Stimulated activated CD4-positive, alpha-beta T cell treated with anti-CD3 and anti-CD28 coated beads, Interleukin-4, amount 100 ng/mL, for 24 hours (primary cell): ENCODE results near the gene TBX4.
"Not testable (repeated sequence)": the region's sequence is repeated elsewhere in the genome, so short reads cannot be mapped to it uniquely, and the experiment has no call there.

Experiments used
- DNase-seq: peaks from one replicate; pipeline ENCODE4 v3.0.0-alpha.2; 2020

The TBX4 gene

GRCh38 chr17:61502292-61502691 lies 50.1 kb downstream of the TBX4 start:
- DNase-seq, result no peak

DNA sequence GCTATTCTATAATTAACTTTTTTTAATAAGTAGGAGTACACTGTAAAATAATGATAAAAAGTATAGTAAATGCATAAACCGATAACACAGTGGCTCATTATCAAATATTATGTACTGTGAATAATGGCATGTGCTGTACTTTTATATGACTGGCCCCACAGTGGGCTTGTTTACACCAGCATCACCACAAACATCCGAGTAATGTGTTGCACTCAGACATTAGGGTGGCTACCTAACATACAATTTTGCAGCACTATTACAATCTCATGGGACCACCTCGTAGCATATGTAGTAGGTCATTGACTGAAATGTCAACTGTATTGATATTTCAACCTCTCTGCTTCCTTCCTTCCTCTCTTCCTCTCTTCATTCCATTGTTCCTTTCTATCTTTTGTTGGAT lies 51.7 kb downstream of the TBX4 start:
- DNase-seq, result no peak

GRCh38 chr17:61504697-61505096 lies 52.5 kb downstream of the TBX4 start:
- no peak for DNase-seq

GRCh38 chr17:61505846-61506627 lies 53.8 kb downstream of the TBX4 start:
- DNase-seq, result no peak

DNA sequence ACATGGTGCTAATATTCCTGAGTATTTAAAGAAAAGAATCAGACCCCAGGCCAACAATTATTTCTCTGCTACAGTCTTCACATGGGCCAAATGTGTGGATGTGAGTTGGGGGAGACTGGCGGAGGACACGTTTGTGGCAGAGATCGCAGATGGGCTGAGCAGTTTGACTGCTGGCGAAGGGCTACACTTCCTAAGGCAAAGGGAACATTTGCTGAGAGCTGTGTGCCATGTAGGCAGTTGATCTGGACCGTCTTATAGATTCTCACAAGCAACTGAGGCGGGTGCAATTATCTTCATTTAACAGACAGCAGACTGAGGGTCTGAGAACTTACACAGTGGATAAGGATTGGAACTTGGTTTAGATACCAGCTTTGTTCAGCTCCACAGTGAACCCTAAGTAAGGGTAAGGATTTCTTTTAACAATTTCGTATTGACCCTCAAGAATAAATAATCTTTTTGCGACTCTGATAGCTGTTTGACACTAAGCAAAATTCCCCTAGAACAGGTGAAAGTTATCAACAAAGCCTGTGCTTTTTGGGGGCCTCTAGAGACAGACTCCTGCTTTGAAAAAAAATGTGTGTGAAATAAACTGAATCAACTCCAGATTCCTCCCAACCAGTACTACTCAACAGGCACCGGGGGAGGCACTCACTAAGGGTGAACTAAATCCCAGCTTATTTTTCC lies 55.3 kb downstream of the TBX4 start:
- DNase-seq, result no peak

DNA sequence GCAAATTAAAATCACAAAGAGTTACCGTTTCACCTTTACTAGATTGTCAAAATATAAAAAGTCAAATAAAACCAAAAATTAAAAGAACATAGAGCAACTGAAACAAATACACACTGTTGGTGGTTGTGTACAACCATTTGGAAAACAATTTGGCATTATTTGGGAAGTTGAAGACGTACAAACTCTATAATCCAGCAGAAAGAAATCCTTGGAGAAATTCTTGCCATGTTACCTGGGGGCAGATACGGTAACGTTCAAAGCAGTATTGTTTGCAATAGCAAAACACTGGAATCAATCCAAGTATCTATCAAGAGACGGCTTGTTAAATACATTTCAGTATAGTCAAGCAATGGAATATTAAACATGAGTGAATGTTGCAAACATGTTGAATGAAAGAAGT lies 56.7 kb downstream of the TBX4 start:
- DNase-seq, result no peak

DNA sequence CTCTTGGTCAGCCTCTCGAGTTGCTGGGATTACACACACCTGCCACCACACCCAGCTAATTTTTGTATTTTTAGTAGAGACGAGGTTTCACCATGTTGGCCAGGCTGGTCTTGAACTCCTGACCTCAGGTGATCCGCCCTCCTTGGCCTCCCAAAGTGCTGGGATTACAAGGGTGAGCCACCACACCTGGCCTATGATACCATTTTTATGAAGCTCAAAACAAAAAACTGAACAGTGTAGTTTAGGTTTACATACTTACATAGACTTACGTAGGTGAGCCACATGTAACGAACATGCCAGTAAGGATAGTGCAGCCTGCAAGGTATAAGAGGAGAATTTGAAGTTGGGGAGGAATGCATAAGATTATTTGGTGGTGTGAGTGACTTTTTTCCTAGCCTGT lies 57.2 kb downstream of the TBX4 start:
- not testable (repeated sequence) for DNase-seq

- no peak for DNase-seq
These were observed 58.0 kb downstream of the TBX4 start for GRCh38 chr17:61510237-61510636.

GRCh38 chr17:61510991-61511390 lies 58.8 kb downstream of the TBX4 start:
- DNase-seq, result no peak

DNA sequence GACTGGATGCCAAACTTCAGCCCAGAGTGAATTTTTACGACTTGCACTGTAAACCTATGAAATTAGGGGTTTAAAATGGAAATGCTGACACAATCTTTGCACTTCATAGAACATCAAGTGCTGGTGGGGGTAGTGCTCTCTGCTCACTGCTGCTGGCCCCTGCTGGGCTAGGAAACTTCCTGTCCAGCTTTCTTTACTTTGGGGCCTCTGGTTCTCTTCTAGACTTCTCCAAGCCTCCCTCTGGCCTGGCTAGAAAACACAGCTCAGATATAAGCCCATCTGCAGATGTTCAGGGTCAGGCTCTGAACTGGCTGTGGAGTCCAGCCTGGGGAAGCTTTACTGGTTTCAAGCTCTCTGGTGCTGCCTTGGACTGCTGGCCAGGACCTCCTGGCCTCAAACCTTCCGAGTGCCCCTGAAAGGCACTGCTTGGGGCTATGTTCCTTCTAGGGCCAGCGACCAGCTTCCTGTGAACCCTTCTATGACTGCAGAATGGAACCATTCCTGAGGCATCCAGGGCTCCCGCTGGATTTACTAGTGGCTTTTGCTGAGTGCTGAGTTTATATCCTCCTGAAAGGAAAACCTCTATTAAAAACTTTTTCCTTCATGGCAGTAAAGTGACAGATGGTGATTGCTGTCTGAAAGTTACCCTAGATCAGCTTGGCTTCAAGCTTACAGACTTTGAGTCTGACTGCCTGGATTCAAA lies 59.4 kb downstream of the TBX4 start:
- no peak for DNase-seq

DNA sequence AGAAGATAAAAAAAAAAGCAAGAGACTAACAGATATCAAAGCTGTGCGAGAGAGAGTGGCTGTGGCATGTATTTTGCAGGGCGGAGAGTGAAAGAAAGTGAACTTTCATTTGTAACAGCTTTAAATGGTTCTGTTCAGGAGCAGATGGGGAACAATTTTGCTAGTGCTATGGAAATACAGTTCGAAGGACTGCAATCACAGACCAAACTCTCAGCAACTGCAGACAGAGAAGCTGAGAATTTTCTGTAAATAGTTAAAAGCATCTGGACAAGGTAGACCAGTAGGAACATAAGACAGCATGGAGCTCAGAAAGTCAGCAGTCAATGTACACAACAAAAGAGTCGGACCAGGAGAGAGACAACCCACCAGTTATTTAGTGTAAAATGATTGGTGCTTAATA lies 62.3 kb downstream of the TBX4 start:
- no peak for DNase-seq

DNA sequence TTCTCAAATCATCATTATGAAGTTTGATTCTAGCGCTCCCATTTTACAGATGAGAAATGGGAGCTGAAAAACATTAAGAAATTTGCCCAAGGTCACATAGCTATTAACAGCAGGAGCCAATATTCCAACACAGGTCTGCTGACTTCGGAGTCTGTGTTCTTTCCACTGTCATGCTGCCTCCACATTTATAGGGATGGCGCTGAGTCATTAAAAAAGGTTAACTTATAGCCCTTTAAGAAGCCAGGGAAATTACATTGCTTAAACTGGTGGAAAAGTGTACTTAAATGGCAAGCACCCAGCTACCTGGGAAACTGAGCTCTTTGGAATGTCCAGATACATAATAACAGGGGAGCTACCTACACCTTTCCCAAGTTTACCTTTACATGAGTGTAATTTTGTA lies 65.0 kb downstream of the TBX4 start:
- no peak for DNase-seq

- DNase-seq, result no peak
These were observed 65.8 kb downstream of the TBX4 start for GRCh38 chr17:61517843-61518606.

DNA sequence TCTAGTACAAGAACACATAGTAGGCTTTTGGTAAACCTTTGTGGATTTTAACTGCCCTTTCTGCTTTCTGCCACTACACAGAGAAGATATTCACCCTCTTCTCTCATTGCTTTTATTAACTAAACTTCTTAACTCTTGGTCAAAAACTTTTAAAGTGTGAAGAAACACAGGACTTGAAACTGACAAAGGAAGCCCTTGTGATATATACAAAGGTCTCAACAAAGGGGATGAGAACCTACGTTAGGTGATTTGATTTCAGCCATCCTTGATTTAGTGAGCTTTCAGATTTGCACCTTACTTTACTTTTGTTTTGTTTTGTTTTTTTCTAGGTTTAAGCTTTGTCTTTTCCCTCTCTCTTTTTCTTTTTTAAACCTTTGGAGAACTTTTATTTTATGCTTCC lies 66.9 kb downstream of the TBX4 start:
- DNase-seq, result no peak

GRCh38 chr17:61519754-61520440 lies 67.7 kb downstream of the TBX4 start:
- DNase-seq, result no peak

GRCh38 chr17:61520897-61521296 lies 68.7 kb downstream of the TBX4 start:
- no peak for DNase-seq

DNA sequence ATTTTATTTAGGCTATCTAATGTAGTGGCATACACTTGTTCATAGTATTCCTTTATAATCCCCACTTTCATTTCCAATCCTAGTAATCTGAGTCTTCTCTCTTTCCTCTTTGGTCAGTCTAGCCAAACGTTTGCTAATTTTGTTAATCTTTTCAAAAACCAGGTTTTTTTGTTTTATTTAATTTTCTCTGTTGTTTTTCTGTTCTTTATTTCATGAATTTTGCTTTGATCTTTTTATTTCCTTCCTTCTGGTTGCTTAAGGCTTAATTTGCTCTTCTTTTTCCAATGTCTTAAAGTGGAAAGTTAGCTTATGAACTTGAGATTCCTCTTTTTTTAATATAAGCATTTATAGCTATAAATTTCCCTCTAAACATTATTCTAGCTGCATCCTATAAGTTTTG lies 69.9 kb downstream of the TBX4 start:
- no peak for DNase-seq

DNA sequence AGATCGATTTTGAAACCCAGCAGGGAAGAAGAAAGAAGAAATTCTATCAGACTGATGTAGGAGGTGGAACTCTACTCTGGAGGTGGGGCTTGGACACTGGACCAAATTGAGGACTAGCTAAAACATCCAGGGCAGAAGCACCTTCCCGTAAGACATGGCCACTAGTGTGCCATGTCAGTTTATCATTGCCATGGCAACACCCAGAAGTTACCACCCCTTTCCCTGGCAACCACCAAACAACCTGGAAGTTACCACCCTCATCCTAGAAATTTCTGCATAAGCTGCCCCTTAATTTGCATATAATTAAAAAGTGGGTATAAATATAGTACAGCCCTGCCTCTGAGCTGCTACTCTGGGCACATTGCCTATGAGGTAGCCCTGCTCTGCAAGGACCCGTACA lies 72.1 kb downstream of the TBX4 start:
- DNase-seq, result no peak

DNA sequence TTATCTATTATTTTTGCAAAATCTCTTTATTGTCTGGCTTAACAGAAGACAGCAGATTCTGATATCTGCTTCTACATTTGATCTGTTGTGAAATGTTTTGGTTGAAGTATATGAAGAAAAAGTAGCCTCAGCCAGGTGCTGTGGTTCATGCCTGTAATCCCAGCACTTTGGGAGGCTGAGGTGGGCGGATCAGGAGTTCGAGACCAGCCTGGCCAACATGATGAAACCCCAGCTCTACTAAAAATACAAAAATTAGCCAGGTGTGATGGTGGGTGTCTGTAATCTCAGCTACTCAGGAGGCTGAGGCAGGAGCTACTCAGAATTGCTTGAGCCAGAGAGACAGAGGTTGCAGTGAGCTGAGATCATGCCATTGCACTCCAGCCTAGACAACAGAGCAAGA lies 75.2 kb downstream of the TBX4 start:
- DNase-seq, result not testable (repeated sequence)

- DNase-seq, result no peak
These were observed 75.9 kb downstream of the TBX4 start for GRCh38 chr17:61528171-61528570.

DNA sequence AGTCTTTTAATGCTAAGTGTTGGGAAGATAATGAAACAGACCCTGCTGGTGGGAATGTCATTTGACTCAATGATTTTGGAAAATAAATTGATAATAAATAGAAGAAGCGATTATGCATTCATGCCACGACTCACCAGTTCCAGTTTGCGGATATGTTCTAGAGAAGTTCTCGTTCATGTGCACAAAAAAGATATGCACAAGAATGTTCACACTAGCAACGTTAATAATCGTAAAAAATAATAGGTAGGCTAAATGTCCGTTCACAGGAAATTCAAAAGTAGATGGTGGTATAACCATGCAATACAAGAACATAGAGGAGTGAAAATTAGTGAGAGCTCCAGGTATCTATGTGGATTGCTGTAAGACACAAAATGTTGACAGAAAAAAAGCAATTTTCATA lies 79.0 kb downstream of the TBX4 start:
- no peak for DNase-seq

DNA sequence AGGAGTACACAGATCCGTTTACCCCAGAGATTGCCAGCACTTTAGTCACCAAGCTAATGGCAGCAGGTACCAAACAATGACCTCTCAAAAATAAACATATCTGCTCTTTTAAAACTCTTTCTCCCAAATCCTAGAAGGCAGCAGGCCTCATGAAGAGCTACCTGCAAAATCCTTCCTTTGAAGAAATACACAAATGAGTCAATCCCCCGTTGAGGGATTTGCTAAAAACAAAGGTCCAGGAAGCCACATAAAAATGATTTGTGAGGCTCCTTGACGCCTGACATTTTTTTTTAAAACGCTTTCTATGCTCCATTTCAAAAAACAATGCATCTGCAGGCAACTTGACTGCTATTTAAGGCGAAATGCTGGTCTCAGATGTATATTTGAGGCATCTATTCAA lies 80.6 kb downstream of the TBX4 start:
- no peak for DNase-seq

- DNase-seq, result no peak
These were observed 81.6 kb downstream of the TBX4 start for GRCh38 chr17:61533797-61534196.
